SK-N-SH (cell line): Measurements from ENCODE around the gene RNF180. TPM values are rescaled to one million over a fixed set of nuclear protein-coding genes. Genes with fewer than 3 reads are reported as not detected.

Source experiments
- CTCF ChIA-PET: fragments of 300-600, 350-600 bp; formaldehyde crosslinking; extraction: SDS; loops from one replicate; lab custom pipeline; 2021; lab: Yijun Ruan, JAX
- POLR2A ChIA-PET: fragments of 350-600 bp; sonication (Branson Sonifier 250); formaldehyde crosslinking; extraction: SDS; loops from one replicate; lab custom pipeline; 2020; ENCODE audit warnings: antibody characterized with exemption, inconsistent platforms; lab: Yijun Ruan, JAX
- DNase-seq: peaks from one replicate; pipeline ENCODE4 v3.0.0; 2012
- H2AFZ ChIP-seq: fragments of 200-600 bp; sonication (generic); 2 replicates; pipeline ENCODE4 v1.8.1; 2016; ENCODE audit warnings: antibody characterized with exemption, mild to moderate bottlenecking, low read depth
- H3F3A ChIP-seq: fragments of 200-600 bp; sonication (generic); replicated peaks from 2 replicates; pipeline ENCODE3; 2016; ENCODE audit warnings: antibody characterized with exemption, mild to moderate bottlenecking; ENCODE audit not compliant: insufficient read depth
- H3K27ac ChIP-seq, 2 experiments: fragments of 200-500 bp in 1 of 2; fragments of 200-600 bp in 1 of 2; sonication (Bioruptor generic) in 1 of 2; sonication (generic), shearing (Covaris generic) in 1 of 2; 2 replicates each; pipeline versions ENCODE4 v1.5.1 to v1.6.1; 2014 to 2016; ENCODE audit warnings: low read depth in 2 of 2, inconsistent platforms in 1 of 2, low read length in 1 of 2, mild to moderate bottlenecking in 1 of 2, mixed read lengths in 1 of 2
- H3K27me3 ChIP-seq: fragments of 200-600 bp; sonication (generic), shearing (Covaris generic); 2 replicates; pipeline ENCODE4 v1.6.1; 2016; ENCODE audit warnings: mixed run types; ENCODE audit not compliant: insufficient read depth
- H3K36me3 ChIP-seq, 2 experiments: fragments of 200-500 bp in 1 of 2; fragments of 200-600 bp in 1 of 2; sonication (Bioruptor generic) in 1 of 2; sonication (generic) in 1 of 2; replicated peaks in 1 of 2; 2 replicates each; pipeline versions ENCODE3 to v1.5.1; 2014 to 2016; ENCODE audit warnings: low read length in 1 of 2, mild to moderate bottlenecking in 1 of 2; ENCODE audit not compliant: insufficient read depth in 2 of 2, control insufficient read depth in 1 of 2
- H3K4me1 ChIP-seq, 2 experiments: fragments of 200-500 bp in 1 of 2; fragments of 200-600 bp in 1 of 2; sonication (Bioruptor generic) in 1 of 2; sonication (generic), shearing (Covaris generic) in 1 of 2; 2 replicates each; pipeline versions ENCODE4 v1.5.1 to v1.6.1; 2014 to 2016; ENCODE audit warnings: low read depth in 1 of 2, low read length in 1 of 2, mixed run types in 1 of 2; ENCODE audit not compliant: insufficient read depth in 2 of 2, control insufficient read depth in 1 of 2
- H3K4me2 ChIP-seq: fragments of 200-600 bp; sonication (generic), shearing (Covaris generic); 2 replicates; pipeline ENCODE4 v1.6.1; 2017; ENCODE audit warnings: mixed run types
- H3K4me3 ChIP-seq, 2 experiments: fragments of 200-500 bp in 1 of 2; fragments of 200-600 bp in 1 of 2; sonication (Bioruptor generic) in 1 of 2; sonication (generic), shearing (Covaris generic) in 1 of 2; 2 replicates each; pipeline versions ENCODE4 v1.5.1 to v1.8.1; 2014 to 2016; ENCODE audit warnings: low read depth in 2 of 2, inconsistent platforms in 1 of 2, low read length in 1 of 2, mild to moderate bottlenecking in 1 of 2, mixed read lengths in 1 of 2, moderate library complexity in 1 of 2
- H3K79me2 ChIP-seq: fragments of 200-600 bp; sonication (generic); 2 replicates; pipeline ENCODE4 v1.8.1; 2017; ENCODE audit warnings: mild to moderate bottlenecking; ENCODE audit not compliant: insufficient read depth
- H3K9ac ChIP-seq: fragments of 200-600 bp; sonication (generic); 2 replicates; pipeline ENCODE4 v1.6.1; 2017; ENCODE audit warnings: mixed run types
- H3K9me2 ChIP-seq: fragments of 200-600 bp; sonication (generic); 2 replicates; pipeline ENCODE4 v1.6.1; 2017; ENCODE audit warnings: mixed run types
- H3K9me3 ChIP-seq: fragments of 200-600 bp; sonication (generic); 2 replicates; pipeline ENCODE4 v1.6.1; 2017; ENCODE audit warnings: mixed run types, mild to moderate bottlenecking, moderate library complexity
- H4K20me1 ChIP-seq: fragments of 200-600 bp; sonication (generic); 2 replicates; pipeline ENCODE4 v1.6.1; 2017; ENCODE audit warnings: mild to moderate bottlenecking, mixed run types; ENCODE audit not compliant: insufficient read depth
- CTCF ChIP-seq: fragments of 200-600 bp; sonication (generic); IDR thresholded peaks from 2 replicates; pipeline ENCODE4 v1.6.1; 2017; ENCODE audit warnings: antibody characterized with exemption, mild to moderate bottlenecking, moderate library complexity
- EP300 ChIP-seq, 2 experiments: IDR thresholded peaks; 2 replicates each; pipeline versions ENCODE4 v1.4.0 to v1.6.1; 2012; ENCODE audit warnings: borderline replicate concordance in 1 of 2, low read depth in 1 of 2, low read length in 1 of 2
- IRF3 ChIP-seq: fragments of 150-350 bp; IDR thresholded peaks from 2 replicates; pipeline ENCODE4 v1.6.1; 2016; ENCODE audit warnings: mild to moderate bottlenecking, low read depth, low read length
- JUND ChIP-seq: IDR thresholded peaks from 2 replicates; pipeline ENCODE4 v1.4.0; 2012
- MAX ChIP-seq: IDR thresholded peaks from 2 replicates; pipeline ENCODE4 v1.4.0; 2012; ENCODE audit warnings: low read depth
- NFIC ChIP-seq: IDR thresholded peaks from 2 replicates; pipeline ENCODE4 v1.4.0; 2012; ENCODE audit warnings: borderline replicate concordance
- NRF1 ChIP-seq: IDR thresholded peaks from 2 replicates; pipeline ENCODE4 v1.6.1; 2012; ENCODE audit warnings: low read depth, mild to moderate bottlenecking, low read length
- RCOR1 ChIP-seq: fragments of 150-350 bp; IDR thresholded peaks from 2 replicates; pipeline ENCODE4 v1.6.1; 2017; ENCODE audit warnings: antibody characterized with exemption, low read length
- REST ChIP-seq: IDR thresholded peaks from 2 replicates; pipeline ENCODE4 v1.6.1; 2012; ENCODE audit warnings: mild to moderate bottlenecking, low read depth, low read length, moderate library complexity
- RFX5 ChIP-seq: IDR thresholded peaks from 2 replicates; pipeline ENCODE4 v1.6.1; 2012; ENCODE audit warnings: mild to moderate bottlenecking, improper control_type of control experiment, low read length
- SIN3A ChIP-seq: IDR thresholded peaks from 2 replicates; pipeline ENCODE4 v1.6.1; 2012; ENCODE audit warnings: low read depth, mild to moderate bottlenecking, low read length, moderate library complexity, borderline replicate concordance
- SMC3 ChIP-seq: IDR thresholded peaks from 2 replicates; pipeline ENCODE4 v1.6.1; 2012; ENCODE audit warnings: low read depth, low read length, improper control_type of control experiment
- TCF12 ChIP-seq: IDR thresholded peaks from 2 replicates; pipeline ENCODE4 v1.4.0; 2012
- USF1 ChIP-seq: IDR thresholded peaks from 2 replicates; pipeline ENCODE4 v1.4.0; 2012; ENCODE audit warnings: low read depth, borderline replicate concordance
- USF2 ChIP-seq: fragments of 150-350 bp; IDR thresholded peaks from 2 replicates; pipeline ENCODE4 v1.6.1; 2017; ENCODE audit warnings: antibody characterized with exemption, low read length, low read depth, borderline replicate concordance
- ZBTB33 ChIP-seq: IDR thresholded peaks from 2 replicates; pipeline ENCODE4 v1.4.0; 2012; ENCODE audit warnings: low read depth, borderline replicate concordance
- WGBS: methylation state at CpG from one replicate; pipeline ENCODE4 v1.1.6; 2017; ENCODE audit warnings: low lambda C conversion rate; 5-methylcytosine and 5-hydroxymethylcytosine counted together
- polyA plus RNA-seq, 3 experiments: library from polyadenylated mRNA; depleted of rRNA; stranded (reverse); fragments of >200 nt; gene quantifications; 2 replicates each; pipeline ENCODE4 v1.2.3, GENCODE V29; 2012

Gene RNF180
- polyA plus RNA-seq, 1 of the 3 experiments (the other 2 are of a cell fraction) = 0.02 TPM

- Histone ChIP-seq H3K4me2 (no peak overlapping the region), H3K4me3 (no peak overlapping the region)
- TF ChIP-seq SIN3A (no peak), SMC3 (no peak), USF2 (no peak), USF1 (no peak), ZBTB33 (no peak), REST (no peak), TCF12 (no peak), NFIC (no peak), RFX5 (no peak), EP300 (IDR thresholded peaks at IDR 0.05; ENCODE audit: borderline replicate concordance in 1 of 2, low read depth in 1 of 2, low read length in 1 of 2) (no peak), RCOR1 (no peak), IRF3 (no peak), MAX (no peak), CTCF (no peak), NRF1 (no peak), JUND (no peak)
- TF ChIP-seq, all 33 proteins: peak for 0
- CTCF ChIA-PET = no interaction called here
- Histone ChIP-seq H3F3A (no peaks in the 10 kb centered on the region), H3K9me2 (no peaks in the 10 kb centered on the region), H4K20me1 (no peaks in the 10 kb centered on the region), H3K27ac (no peak overlapping the region), H3K9me3 (no peaks in the 10 kb centered on the region), H3K9ac (no peak overlapping the region), H3K27me3 (peaks cover 5% of the 10 kb centered on the region; the same call in 1 of the 2 replicates), H3K79me2 (no peaks in the 10 kb centered on the region), H3K36me3 (no peaks in the 10 kb centered on the region), H3K4me1 (no peaks in the 10 kb centered on the region), H2AFZ (no peak overlapping the region)
- POLR2A ChIA-PET = no interaction called here
- no peak for DNase-seq
- WGBS = 0% methylated on average over 2 of the region's 2 CpGs
These were observed 6.8 kb upstream of the RNF180 start for GRCh38 chr5:64158827-64159226.
